Keratinocyte (primary cell): ENCODE measurements around the gene NAALADL2. TPM values are rescaled to one million over a fixed set of nuclear protein-coding genes. Genes with fewer than 3 reads are reported as not detected.

Experiments used
- DNase-seq: peaks from one replicate; pipeline ENCODE4 v3.0.0-alpha.2; 2011; ENCODE audit warnings: low read depth, missing footprints, low spot score
- FAIRE-seq: peaks from 2 replicates; lab custom pipeline; 2011; peaks lifted over from hg19 to GRCh38; lab: Jason Lieb, UNC
- H2AFZ ChIP-seq: 2 replicates; pipeline ENCODE4 v1.6.0; 2012; ENCODE audit warnings: low read length, control low read depth, inconsistent platforms; ENCODE audit not compliant: control insufficient read depth
- H3K27ac ChIP-seq: 2 replicates; pipeline ENCODE4 v1.5.1; 2011; ENCODE audit warnings: low read length; ENCODE audit not compliant: control insufficient read depth, insufficient read depth
- H3K27me3 ChIP-seq: 3 replicates; pipeline ENCODE4 v1.6.0; 2011; ENCODE audit warnings: low read length; ENCODE audit not compliant: control insufficient read depth, insufficient read depth; ENCODE audit errors: extremely low read depth
- H3K36me3 ChIP-seq, 2 experiments: 2 replicates in 1 of 2; 3 replicates in 1 of 2; pipeline ENCODE4 v1.5.1; 2011; ENCODE audit warnings: low read length in 2 of 2, mild to moderate bottlenecking in 1 of 2; ENCODE audit not compliant: control insufficient read depth in 2 of 2, insufficient read depth in 2 of 2; ENCODE audit errors: extremely low read depth in 1 of 2
- H3K4me1 ChIP-seq: 3 replicates; pipeline ENCODE4 v1.5.1; 2011; ENCODE audit warnings: low read length; ENCODE audit not compliant: control insufficient read depth, insufficient read depth; ENCODE audit errors: extremely low read depth
- H3K4me2 ChIP-seq: 3 replicates; pipeline ENCODE4 v1.6.0; 2011; ENCODE audit warnings: low read depth, low read length; ENCODE audit not compliant: control insufficient read depth, insufficient read depth; ENCODE audit errors: extremely low read depth
- H3K4me3 ChIP-seq, 3 experiments: fragments of 200-600 bp in 1 of 3; sonication (generic) in 1 of 3; 2 replicates in 2 of 3; 3 replicates in 1 of 3; pipeline ENCODE4 v1.5.1; 2011 to 2016; ENCODE audit warnings: low read length in 3 of 3, mild to moderate bottlenecking in 3 of 3, control low read depth in 2 of 3, inconsistent platforms in 1 of 3, low read depth in 1 of 3, mixed read lengths in 1 of 3, mixed run types in 1 of 3, moderate library complexity in 1 of 3; ENCODE audit not compliant: control insufficient read depth in 2 of 3, insufficient read depth in 2 of 3; ENCODE audit errors: extremely low read depth in 1 of 3
- H3K79me2 ChIP-seq: 2 replicates; pipeline ENCODE4 v1.6.0; 2012; ENCODE audit warnings: low read length; ENCODE audit not compliant: control insufficient read depth, insufficient read depth
- H3K9ac ChIP-seq: 3 replicates; pipeline ENCODE4 v1.6.0; 2011; ENCODE audit warnings: low read length; ENCODE audit not compliant: control insufficient read depth, insufficient read depth; ENCODE audit errors: extremely low read depth
- H3K9me1 ChIP-seq: 3 replicates; pipeline ENCODE4 v1.6.0; 2011; ENCODE audit warnings: low read length; ENCODE audit not compliant: control insufficient read depth, insufficient read depth; ENCODE audit errors: extremely low read depth
- H3K9me3 ChIP-seq: 2 replicates; pipeline ENCODE4 v1.5.1; 2012; ENCODE audit warnings: low read depth, low read length; ENCODE audit not compliant: control insufficient read depth
- H4K20me1 ChIP-seq: 3 replicates; pipeline ENCODE4 v1.6.0; 2011; ENCODE audit warnings: low read length; ENCODE audit not compliant: control insufficient read depth, insufficient read depth; ENCODE audit errors: extremely low read depth
- CTCF ChIP-seq, 3 experiments: IDR thresholded peaks in 1 of 3; conservative IDR thresholded peaks in 1 of 3; optimal IDR thresholded peaks in 1 of 3; 2 replicates in 2 of 3; 3 replicates in 1 of 3; pipeline versions ENCODE3 to v1.5.1; 2011; ENCODE audit warnings: low read length in 3 of 3, mild to moderate bottlenecking in 3 of 3, moderate library complexity in 2 of 3, control low read depth in 1 of 3, inconsistent platforms in 1 of 3; ENCODE audit not compliant: insufficient read depth in 2 of 3; ENCODE audit errors: extremely low read depth in 1 of 3
- EZH2 ChIP-seq: IDR thresholded peaks from one replicate; pipeline ENCODE4 v1.6.1; 2012; ENCODE audit warnings: inconsistent platforms, mild to moderate bottlenecking, low read length, moderate library complexity
- dilution Hi-C: fragments of 300-500 bp; cut with MboI; formaldehyde crosslinking; loops from one replicate; pipeline ENCODE4 v1.7.0; 2020; ENCODE audit warnings: low sequenced_read_pairs; ENCODE audit not compliant: extremely low pct_ligation_motif_present
- polyA plus RNA-seq, 5 experiments: library from polyadenylated mRNA; depleted of rRNA in 3 of 5; stranded (reverse) in 3 of 5; stranded (forward) in 1 of 5; unstranded in 1 of 5; fragments of >200 nt; gene quantifications; 1 replicate in 1 of 5; 2 replicates in 3 of 5; 3 replicates in 1 of 5; pipeline versions ENCODE4 v1.2.1 to v1.2.3, GENCODE V29; 2011 to 2012; ENCODE audit warnings: missing spikeins in 2 of 5, low read depth in 1 of 5, low replicate concordance in 1 of 5

Gene NAALADL2
- polyA plus RNA-seq, 1 donor (not counting 4 experiments of a cell fraction or from before 2014, with no cell fraction given), result 0.75 TPM

- TF ChIP-seq CTCF (optimal IDR thresholded peaks at IDR 0.05 in 1 of 3, IDR thresholded peaks at IDR 0.05 in 1 of 3, conservative IDR thresholded peaks at IDR 0.05 in 1 of 3; ENCODE audit: extremely low read depth in 1 of 3, insufficient read depth in 2 of 3, low read length in 3 of 3) (no peak), EZH2 (no peak)
- Histone ChIP-seq H3K9me3 (no peaks in the 10 kb centered on the region), H4K20me1 (no peaks in the 10 kb centered on the region), H3K9me1 (no peaks in the 10 kb centered on the region), H3K4me1 (peaks cover 14% of the 10 kb centered on the region), H3K4me2 (no peak overlapping the region), H3K36me3 (no peaks in the 10 kb centered on the region), H2AFZ (no peak overlapping the region), H3K4me3 (no peak overlapping the region), H3K9ac (no peak overlapping the region), H3K79me2 (no peaks in the 10 kb centered on the region), H3K27ac (no peak overlapping the region), H3K27me3 (no peaks in the 10 kb centered on the region)
- DNase-seq (no peak), FAIRE-seq (peak; percentile 5)
- dilution Hi-C loops, result no loop called here
Observed at GRCh38 chr3:175258763-175259162, 399.6 kb downstream of the NAALADL2 start.

DNA sequence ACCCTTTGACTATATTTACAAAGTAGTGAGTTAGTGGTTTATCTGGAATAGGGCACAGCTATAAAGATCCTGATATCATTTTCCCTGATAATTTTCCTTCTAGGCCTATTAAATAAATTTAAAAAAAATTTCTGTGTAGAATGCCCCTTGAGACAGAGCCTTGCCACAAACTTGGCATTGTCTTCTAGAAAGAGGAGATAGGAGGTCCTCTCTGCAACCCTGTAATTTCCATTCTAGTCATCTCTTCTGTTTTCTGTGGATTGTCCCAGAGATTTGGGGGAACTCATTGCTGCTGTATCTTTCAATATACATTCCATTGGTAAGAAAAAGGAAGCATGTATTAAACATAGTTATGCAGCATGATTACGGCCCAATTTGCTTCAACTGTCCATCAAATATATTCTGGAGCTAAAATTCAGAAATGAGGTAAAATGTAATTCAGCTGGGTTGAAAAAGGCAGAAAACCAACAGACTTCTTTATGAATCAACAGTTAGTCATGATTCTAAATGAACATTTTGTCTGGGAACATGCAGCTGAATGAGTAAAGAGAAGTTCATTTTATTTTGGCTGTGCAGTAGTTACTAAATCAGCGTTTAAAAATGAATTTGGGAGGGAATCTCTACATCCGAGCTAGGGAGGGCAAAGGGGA is 401.1 kb downstream of the NAALADL2 start:
- peak overlapping the region; percentile 33 for H3K4me2 ChIP-seq
- TF ChIP-seq CTCF (optimal IDR thresholded peaks at IDR 0.05 in 1 of 3, IDR thresholded peaks at IDR 0.05 in 1 of 3, conservative IDR thresholded peaks at IDR 0.05 in 1 of 3; ENCODE audit: extremely low read depth in 1 of 3, insufficient read depth in 2 of 3, low read length in 3 of 3), result no peak
- no peak overlapping the region for H3K9ac ChIP-seq

More for the DNA sequence above, 401.1 kb downstream of the NAALADL2 start:
- FAIRE-seq (peak; percentile 32), DNase-seq (no peak)
- dilution Hi-C loops, result no loop called here
- Histone ChIP-seq H2AFZ (no peak overlapping the region), H3K4me1 (peaks cover 14% of the 10 kb centered on the region), H3K79me2 (no peaks in the 10 kb centered on the region), H3K4me3 (no peak overlapping the region), H3K9me3 (no peaks in the 10 kb centered on the region), H3K36me3 (no peaks in the 10 kb centered on the region), H3K9me1 (no peaks in the 10 kb centered on the region), H3K27me3 (no peaks in the 10 kb centered on the region), H4K20me1 (no peaks in the 10 kb centered on the region), H3K27ac (peak overlapping the region; percentile 5)
